Measurements from ENCODE around the gene VTI1A. TPM values are rescaled to one million over a fixed set of nuclear protein-coding genes. Genes with fewer than 3 reads are reported as not detected.

The VTI1A gene
- total and polyA plus RNA-seq, 2 of the 8 experiments (the other 6 are each of a cell fraction or from before 2014, with no cell fraction given): 6.0 to 20.0 TPM

GRCh38 chr10:112517451-112517862 lies 70.4 kb downstream of the VTI1A start:
- Histone ChIP-seq H3K18ac (ENCODE audit: extremely low read depth, low read length) (no peak overlapping the region), H3K79me2 (ENCODE audit: control insufficient read depth in 1 of 2, insufficient read depth in 2 of 2, low read length in 2 of 2) (no peaks in the 10 kb centered on the region), H4K5ac (ENCODE audit: insufficient read length, low read depth, low read length) (no peak overlapping the region), H3K27ac (ENCODE audit: low read depth, low read length) (no peak overlapping the region), H2BK15ac (ENCODE audit: low read length) (no peak overlapping the region), H2AFZ (ENCODE audit: low read length) (no peak overlapping the region), H2BK20ac (ENCODE audit: low read length) (no peak overlapping the region), H3K56ac (replicated peaks; ENCODE audit: insufficient read length, low read depth, low read length) (no peak overlapping the region), H2BK5ac (ENCODE audit: low read depth, low read length) (no peak overlapping the region), H3K9me3 (ENCODE audit: insufficient read depth in 2 of 2, low read depth in 1 of 2, low read length in 1 of 2) (no peaks in the 10 kb centered on the region), H3K4me3 (ENCODE audit: extremely low read depth in 1 of 4, insufficient read depth in 2 of 4, low read depth in 3 of 4, low read length in 4 of 4) (no peak overlapping the region), H2BK120ac (replicated peaks; ENCODE audit: low read depth, low read length) (no peak overlapping the region), H3K4me1 (replicated peaks in 1 of 4; ENCODE audit: control insufficient read depth in 3 of 4, insufficient read depth in 4 of 4, low read length in 3 of 4) (no peaks in the 10 kb centered on the region), H2AK5ac (ENCODE audit: low read depth, low read length) (no peak overlapping the region), H3K79me1 (ENCODE audit: low read depth, low read length) (no peaks in the 10 kb centered on the region), H4K91ac (replicated peaks; ENCODE audit: insufficient read length, low read length) (no peak overlapping the region), H3K4me2 (ENCODE audit: insufficient read depth in 1 of 2, low read depth in 2 of 2, low read length in 2 of 2) (no peak overlapping the region), H3K4ac (replicated peaks; ENCODE audit: insufficient read length, low read depth, low read length) (no peak overlapping the region), H3K14ac (ENCODE audit: insufficient read length) (no peak overlapping the region), H3K36me3 (ENCODE audit: control insufficient read depth in 2 of 4, insufficient read depth in 4 of 4, low read length in 3 of 4) (no peaks in the 10 kb centered on the region), H4K8ac (ENCODE audit: extremely low read depth, insufficient read depth, low read length) (no peak overlapping the region), H4K20me1 (replicated peaks in 1 of 2; ENCODE audit: control insufficient read depth in 1 of 2, insufficient read depth in 2 of 2, low read length in 2 of 2) (no peaks in the 10 kb centered on the region), H3K27me3 (replicated peaks in 1 of 4; ENCODE audit: control insufficient read depth in 3 of 4, extremely low read depth in 1 of 4, insufficient read depth in 3 of 4, low read length in 3 of 4) (no peaks in the 10 kb centered on the region), H3K23me2 (ENCODE audit: low read depth, low read length) (no peaks in the 10 kb centered on the region), H2BK12ac (ENCODE audit: low read depth, low read length) (no peak overlapping the region), H3K9ac (replicated peaks in 1 of 4; ENCODE audit: extremely low read depth in 1 of 4, low read depth in 3 of 4, low read length in 3 of 4) (no peak overlapping the region), H3K23ac (ENCODE audit: insufficient read length) (no peak overlapping the region)
- WGBS, 2 experiments (ENCODE audit: extremely low coverage in 1 of 2, insufficient coverage in 1 of 2, insufficient read length in 1 of 2, insufficient replicate concordance in 2 of 2, low coverage in 1 of 2, low lambda C conversion rate in 2 of 2, missing lambda C conversion rate in 1 of 2): 93% methylated on average over 5 of the region's 5 CpGs; no CpG with 5 or more reads in 1 of the 2 experiments
- DNase-seq (ENCODE audit: low read depth in 1 of 2, low spot score in 2 of 2) (no peak), FAIRE-seq (no peak)
- CTCF ChIA-PET (ENCODE audit: partially characterized antibody): interaction anchor here (0.9 kb wide), 1 partner anchor 45 kb away, joined by 3 read pairs; no protein-coding TSS in a partner anchor
- POLR2A ChIA-PET (ENCODE audit: partially characterized antibody): no interaction called here
- TF ChIP-seq SUZ12 (IDR thresholded peaks at IDR 0.05; ENCODE audit: low read length) (no peak), RNF2 (IDR thresholded peaks at IDR 0.05; ENCODE audit: borderline replicate concordance, low read depth, low read length, missing control alignments, poor library complexity, severe bottlenecking) (no peak), EP300 (IDR thresholded peaks at IDR 0.05; ENCODE audit: borderline replicate concordance in 1 of 2, low read depth in 2 of 2, low read length in 2 of 2) (no peak), POLR2AphosphoS5 (IDR thresholded peaks at IDR 0.05; ENCODE audit: low read depth, low read length) (no peak), BCL11A (IDR thresholded peaks at IDR 0.05; ENCODE audit: low read depth in 2 of 2, low read length in 2 of 2) (no peak), MAFK (IDR thresholded peaks at IDR 0.05; ENCODE audit: low read depth, low read length) (no peak), ASH2L (IDR thresholded peaks at IDR 0.05; ENCODE audit: low read length) (no peak), TEAD4 (IDR thresholded peaks at IDR 0.05; ENCODE audit: low read depth, low read length) (no peak), CBX8 (IDR thresholded peaks at IDR 0.05; ENCODE audit: borderline replicate concordance, low read depth, low read length) (no peak), SP1 (IDR thresholded peaks at IDR 0.05; ENCODE audit: low read depth, low read length) (no peak), TAF1 (IDR thresholded peaks at IDR 0.05; ENCODE audit: low read depth, low read length) (no peak), KDM1A (IDR thresholded peaks at IDR 0.05; ENCODE audit: borderline replicate concordance, low read length) (no peak), NANOG (IDR thresholded peaks at IDR 0.05; ENCODE audit: insufficient read depth, low read depth, low read length, poor library complexity, severe bottlenecking) (no peak), EZH2 (IDR thresholded peaks at IDR 0.05; ENCODE audit: low read depth, low read length, severe bottlenecking) (no peak), PHF8 (conservative IDR thresholded peaks at IDR 0.05; ENCODE audit: low read depth, low read length) (no peak)
